HG03025 (cell line): ENCODE data around the gene SETD2.

Experiments used
- ATAC-seq: cut with Tn5 transposase; IDR thresholded peaks from one replicate; pipeline ENCODE4 v1.9.1; 2021; ENCODE audit warnings: mild to moderate bottlenecking, moderate library complexity; ENCODE audit not compliant: unreplicated experiment, low FRiP score

SETD2 gene

GRCh38 chr3:47000198-47000815, 163.6 kb downstream of the SETD2 start:
- no peak for ATAC-seq

GRCh38 chr3:46999516-47000197, 164.3 kb downstream of the SETD2 start:
- no peak for ATAC-seq

- ATAC-seq, result no peak
Observed at GRCh38 chr3:46998852-46999515, 164.9 kb downstream of the SETD2 start.

- ATAC-seq, result no peak
Observed at GRCh38 chr3:46998121-46998851, 165.6 kb downstream of the SETD2 start.

GRCh38 chr3:46997453-46998091, 166.3 kb downstream of the SETD2 start:
- ATAC-seq, result no peak

GRCh38 chr3:46996689-46997452, 167.0 kb downstream of the SETD2 start:
- no peak for ATAC-seq

GRCh38 chr3:46995901-46996562, 167.9 kb downstream of the SETD2 start:
- ATAC-seq, result no peak

GRCh38 chr3:46994801-46995731, 168.8 kb downstream of the SETD2 start:
- ATAC-seq, result no peak

- no peak for ATAC-seq
Observed at GRCh38 chr3:46993986-46994385, 169.9 kb downstream of the SETD2 start.

GRCh38 chr3:46993292-46993691, 170.6 kb downstream of the SETD2 start:
- no peak for ATAC-seq

- ATAC-seq, result no peak
Observed at GRCh38 chr3:46992231-46992630, 171.7 kb downstream of the SETD2 start.

- no peak for ATAC-seq
Observed at GRCh38 chr3:46991406-46992165, 172.3 kb downstream of the SETD2 start.

GRCh38 chr3:46990573-46991374, 173.1 kb downstream of the SETD2 start:
- ATAC-seq, result no peak

GRCh38 chr3:46989146-46989810, 174.6 kb downstream of the SETD2 start:
- ATAC-seq, result no peak

- no peak for ATAC-seq
Observed at GRCh38 chr3:46988616-46989015, 175.3 kb downstream of the SETD2 start.

GRCh38 chr3:46987743-46988401, 176.0 kb downstream of the SETD2 start:
- peak; percentile 68 for ATAC-seq
